ENCODE data around the gene RNMT. TPM values are rescaled to one million over a fixed set of nuclear protein-coding genes. Genes with fewer than 3 reads are reported as not detected.
A peak's percentile ranks its signal among the peaks of the same experiment; 100 is the strongest.
"Not testable (repeated sequence)": the region's sequence is repeated elsewhere in the genome, so short reads cannot be mapped to it uniquely, and the experiment has no call there.

The RNMT gene
- 32.1 TPM for total RNA-seq
- long read RNA-seq, full-length matches to known transcripts, result 8 of 11 reads
- long read RNA-seq, partial matches to known transcripts, result 2 of 11 reads
- long read RNA-seq, other reads (novel, unspliced or antisense), result 1 of 11 reads

- peak within 1 kb of the TSS; percentile 96 for H3K27ac ChIP-seq
- DNase-seq (peak; percentile 98), ATAC-seq (peak; percentile 99 to 100)
- H3K9me3 ChIP-seq, result no peaks in the 10 kb centered on the region
- TF ChIP-seq, protein P1, sequence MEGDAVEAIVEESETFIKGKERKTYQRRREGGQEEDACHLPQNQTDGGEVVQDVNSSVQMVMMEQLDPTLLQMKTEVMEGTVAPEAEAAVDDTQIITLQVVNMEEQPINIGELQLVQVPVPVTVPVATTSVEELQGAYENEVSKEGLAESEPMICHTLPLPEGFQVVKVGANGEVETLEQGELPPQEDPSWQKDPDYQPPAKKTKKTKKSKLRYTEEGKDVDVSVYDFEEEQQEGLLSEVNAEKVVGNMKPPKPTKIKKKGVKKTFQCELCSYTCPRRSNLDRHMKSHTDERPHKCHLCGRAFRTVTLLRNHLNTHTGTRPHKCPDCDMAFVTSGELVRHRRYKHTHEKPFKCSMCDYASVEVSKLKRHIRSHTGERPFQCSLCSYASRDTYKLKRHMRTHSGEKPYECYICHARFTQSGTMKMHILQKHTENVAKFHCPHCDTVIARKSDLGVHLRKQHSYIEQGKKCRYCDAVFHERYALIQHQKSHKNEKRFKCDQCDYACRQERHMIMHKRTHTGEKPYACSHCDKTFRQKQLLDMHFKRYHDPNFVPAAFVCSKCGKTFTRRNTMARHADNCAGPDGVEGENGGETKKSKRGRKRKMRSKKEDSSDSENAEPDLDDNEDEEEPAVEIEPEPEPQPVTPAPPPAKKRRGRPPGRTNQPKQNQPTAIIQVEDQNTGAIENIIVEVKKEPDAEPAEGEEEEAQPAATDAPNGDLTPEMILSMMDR (IDR thresholded peaks at IDR 0.05), result no peak
- peaks cover 33% of the 10 kb centered on the region for H3K4me1 ChIP-seq
- peaks cover under 1% of the 10 kb centered on the region for H3K36me3 ChIP-seq
- peak within 1 kb of the TSS; percentile 99 for H3K4me3 ChIP-seq
- H3K27me3 ChIP-seq (ENCODE audit: low read depth), result no peaks in the 10 kb centered on the region
- intact Hi-C loops (cut with DNase I), result no loop called here
These were observed at the start of gene RNMT, which contains the start of gene FAM210A for GRCh38 chr18:13726232-13726971. Gene RNMT, plus strand, starts transcription at chr18:13726673. Its CDS starts 4,845 bp downstream, at chr18:13731518. Gene FAM210A, minus strand, starts transcription at chr18:13726558. Its CDS starts 44,481 bp downstream, at chr18:13682077.

GRCh38 chr18:13677350-13677749 lies 49.1 kb upstream of the RNMT start:
- H3K9me3 ChIP-seq; H3K36me3 ChIP-seq; DNase-seq; H3K27me3 ChIP-seq (ENCODE audit: low read depth); H3K4me3 ChIP-seq; H3K27ac ChIP-seq; H3K4me1 ChIP-seq; intact Hi-C loops (cut with DNase I); ATAC-seq: not testable (repeated sequence)

GRCh38 chr18:13680612-13681011 lies 45.9 kb upstream of the RNMT start:
- H3K4me1 ChIP-seq, result no peaks in the 10 kb centered on the region
- H3K9me3 ChIP-seq, result no peaks in the 10 kb centered on the region
- no peak overlapping the region for H3K27ac ChIP-seq
- H3K27me3 ChIP-seq (ENCODE audit: low read depth), result no peaks in the 10 kb centered on the region
- H3K4me3 ChIP-seq, result no peak overlapping the region
- intact Hi-C loops (cut with DNase I), result no loop called here
- no peaks in the 10 kb centered on the region for H3K36me3 ChIP-seq
- TF ChIP-seq, protein P1 (IDR thresholded peaks at IDR 0.05), result peak; percentile 35
- DNase-seq (no peak), ATAC-seq (peak; percentile 45 to 50)

DNA sequence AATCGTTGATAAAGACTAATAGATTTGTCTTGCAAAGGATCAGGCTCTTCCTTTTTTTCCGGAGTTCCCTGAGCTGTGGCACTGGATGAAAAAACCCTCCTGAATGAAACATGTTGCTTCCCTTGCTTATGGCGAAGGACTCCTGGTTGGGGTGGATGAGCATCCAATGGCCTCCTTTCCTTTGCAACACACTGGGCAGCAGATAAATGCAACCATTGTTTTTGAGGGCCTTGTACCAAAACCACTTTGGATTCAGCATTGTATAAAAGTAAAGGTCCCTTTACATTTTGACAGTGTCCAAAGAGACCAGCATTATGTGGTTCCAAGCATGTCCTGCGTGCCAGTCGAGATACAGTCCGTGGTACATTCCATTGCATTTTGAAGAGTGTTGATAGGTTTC lies 44.8 kb upstream of the RNMT start:
- TF ChIP-seq, protein P1 (IDR thresholded peaks at IDR 0.05), result no peak
- ATAC-seq (no peak), DNase-seq (no peak)
- H3K27me3 ChIP-seq (ENCODE audit: low read depth), result no peaks in the 10 kb centered on the region
- H3K36me3 ChIP-seq, result no peaks in the 10 kb centered on the region
- H3K9me3 ChIP-seq, result no peaks in the 10 kb centered on the region
- H3K4me1 ChIP-seq, result no peaks in the 10 kb centered on the region
- intact Hi-C loops (cut with DNase I), result no loop called here
- H3K4me3 ChIP-seq, result no peak overlapping the region
- H3K27ac ChIP-seq, result no peak overlapping the region

- no peaks in the 10 kb centered on the region for H3K4me1 ChIP-seq
These were observed 41.9 kb upstream of the RNMT start for GRCh38 chr18:13684546-13684945.

More at GRCh38 chr18:13684546-13684945, 41.9 kb upstream of the RNMT start:
- Histone ChIP-seq H3K9me3 (no peaks in the 10 kb centered on the region), H3K27me3 (ENCODE audit: low read depth) (no peaks in the 10 kb centered on the region), H3K4me3 (no peak overlapping the region), H3K36me3 (no peaks in the 10 kb centered on the region), H3K27ac (no peak overlapping the region)
- no peak for DNase-seq
- no peak for ATAC-seq
- TF ChIP-seq, protein P1 (IDR thresholded peaks at IDR 0.05), result no peak
- intact Hi-C loops (cut with DNase I), result no loop called here
